Peyer's patch (tissue), 4 donors: ENCODE measurements around the gene TLE6.

Experiments used
- POLR2A ChIP-seq, 2 donors: fragments of 450-650 bp; IDR thresholded peaks; one replicate each; pipeline ENCODE4 v1.5.1; 2017; ENCODE audit warnings: antibody characterized with exemption in 2 of 2, mild to moderate bottlenecking in 2 of 2, moderate library complexity in 2 of 2
- TF ChIP-seq, protein P1 (sequence below), 6 experiments: fragments of 450-650 bp in 4 of 6; fragments of 200-600 bp in 2 of 6; sonication (generic) in 1 of 6; IDR thresholded peaks; one replicate each; pipeline ENCODE4 v1.5.1; 2017 to 2019; ENCODE audit warnings: antibody characterized with exemption in 6 of 6, mild to moderate bottlenecking in 3 of 6, moderate library complexity in 1 of 6

DNA sequence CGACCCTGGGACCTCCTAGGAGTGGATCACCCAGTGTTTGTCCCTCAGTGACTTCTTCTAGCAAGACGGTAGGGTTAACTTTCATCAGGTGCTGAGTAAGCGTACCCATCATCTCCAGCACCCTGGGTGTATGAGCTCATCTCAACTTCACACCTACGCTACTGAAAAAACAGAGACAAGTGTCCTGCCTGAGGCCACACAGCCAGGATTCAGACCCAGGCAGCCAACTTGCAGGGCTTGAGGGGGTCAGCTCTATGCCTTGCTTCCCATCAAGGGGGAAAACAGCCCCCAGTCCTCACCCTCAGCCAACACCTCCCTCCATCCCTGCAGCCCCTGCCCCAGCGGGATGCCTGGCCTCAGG, 47.1 kb downstream of the TLE6 start:
- TF ChIP-seq, protein P1, sequence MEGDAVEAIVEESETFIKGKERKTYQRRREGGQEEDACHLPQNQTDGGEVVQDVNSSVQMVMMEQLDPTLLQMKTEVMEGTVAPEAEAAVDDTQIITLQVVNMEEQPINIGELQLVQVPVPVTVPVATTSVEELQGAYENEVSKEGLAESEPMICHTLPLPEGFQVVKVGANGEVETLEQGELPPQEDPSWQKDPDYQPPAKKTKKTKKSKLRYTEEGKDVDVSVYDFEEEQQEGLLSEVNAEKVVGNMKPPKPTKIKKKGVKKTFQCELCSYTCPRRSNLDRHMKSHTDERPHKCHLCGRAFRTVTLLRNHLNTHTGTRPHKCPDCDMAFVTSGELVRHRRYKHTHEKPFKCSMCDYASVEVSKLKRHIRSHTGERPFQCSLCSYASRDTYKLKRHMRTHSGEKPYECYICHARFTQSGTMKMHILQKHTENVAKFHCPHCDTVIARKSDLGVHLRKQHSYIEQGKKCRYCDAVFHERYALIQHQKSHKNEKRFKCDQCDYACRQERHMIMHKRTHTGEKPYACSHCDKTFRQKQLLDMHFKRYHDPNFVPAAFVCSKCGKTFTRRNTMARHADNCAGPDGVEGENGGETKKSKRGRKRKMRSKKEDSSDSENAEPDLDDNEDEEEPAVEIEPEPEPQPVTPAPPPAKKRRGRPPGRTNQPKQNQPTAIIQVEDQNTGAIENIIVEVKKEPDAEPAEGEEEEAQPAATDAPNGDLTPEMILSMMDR (IDR thresholded peaks at IDR 0.05) = no peak
- no peak for TF ChIP-seq POLR2A (IDR thresholded peaks at IDR 0.05)
